HG03521 (cell line): ENCODE results near the gene VMAC.

Experiments used
- ATAC-seq: cut with Tn5 transposase; IDR thresholded peaks from one replicate; pipeline ENCODE4 v1.9.1; 2021; ENCODE audit warnings: mild to moderate bottlenecking, moderate library complexity; ENCODE audit not compliant: unreplicated experiment

VMAC gene

DNA sequence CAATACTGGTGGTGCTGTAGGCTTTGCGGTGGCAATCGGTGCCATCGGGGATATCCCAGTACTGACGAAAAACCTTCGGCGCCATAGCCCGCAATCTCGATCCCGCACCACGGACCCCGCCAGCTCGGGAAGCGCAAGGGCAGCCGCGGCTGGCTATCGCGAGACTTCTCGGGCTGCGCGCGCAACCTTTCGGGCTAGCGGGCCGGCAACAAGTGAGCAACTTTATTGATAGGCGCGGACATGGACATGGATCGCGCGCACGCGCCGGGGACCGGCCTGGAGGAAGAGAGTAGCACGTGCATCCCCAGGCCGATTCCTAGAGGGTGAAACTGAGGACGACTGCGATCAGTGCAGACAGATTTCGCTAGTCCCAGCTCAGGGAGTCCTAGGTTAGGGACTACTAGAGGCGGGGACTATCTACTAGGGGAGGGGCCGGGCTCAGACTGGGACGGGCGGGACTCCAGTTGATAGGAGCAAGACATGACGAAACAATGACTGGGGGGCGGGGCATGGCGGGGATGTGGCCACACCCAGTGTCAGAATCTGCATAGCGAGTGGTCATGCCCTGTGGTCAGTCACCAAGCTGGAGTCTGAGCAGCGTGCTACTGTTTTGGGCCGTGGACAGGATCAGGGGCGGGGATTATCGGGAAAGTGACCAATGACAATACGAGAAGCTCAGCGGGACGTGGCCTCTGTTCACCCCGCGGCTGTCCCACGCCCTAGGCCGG lies 884 bp upstream of the VMAC start, which contains the start of gene NDUFA11:
NDUFA11 (minus strand) TSS at position 167 of the 728 bp plus-strand sequence; CDS start at position 85, 82 bp downstream.
- peak; percentile 24 for ATAC-seq

DNA sequence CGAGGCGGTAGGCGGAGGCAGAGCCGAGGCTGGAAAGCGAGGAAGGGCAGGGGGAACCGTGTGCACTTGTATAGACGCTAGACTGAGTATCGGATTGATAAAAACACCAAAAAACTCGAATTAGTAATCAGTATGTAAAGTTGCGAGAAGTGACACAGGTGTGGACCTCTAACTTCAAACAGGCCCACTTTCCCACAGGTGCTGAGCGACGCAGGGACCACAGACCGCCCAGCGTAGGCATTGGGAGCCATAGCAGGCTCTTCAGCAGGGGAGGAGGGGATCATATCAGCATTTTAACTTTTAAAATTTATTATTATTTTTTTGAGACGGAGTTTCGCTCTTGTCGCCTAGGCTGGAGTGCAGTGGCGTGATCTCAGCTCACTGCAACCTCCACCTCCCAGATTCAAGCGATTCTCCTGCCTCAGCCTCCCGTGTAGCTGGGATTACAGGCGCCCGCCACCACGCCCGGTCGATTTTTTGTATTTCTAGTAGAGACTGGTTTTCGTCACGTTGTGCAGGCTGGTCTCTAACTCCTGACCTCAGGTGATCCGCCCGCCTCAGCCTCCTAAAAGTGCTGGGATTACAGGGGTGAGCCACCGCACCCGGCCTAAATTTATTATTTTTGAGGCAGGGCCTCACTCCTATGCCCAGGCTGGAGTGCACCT lies 574 bp downstream of the VMAC start:
- no peak for ATAC-seq

DNA sequence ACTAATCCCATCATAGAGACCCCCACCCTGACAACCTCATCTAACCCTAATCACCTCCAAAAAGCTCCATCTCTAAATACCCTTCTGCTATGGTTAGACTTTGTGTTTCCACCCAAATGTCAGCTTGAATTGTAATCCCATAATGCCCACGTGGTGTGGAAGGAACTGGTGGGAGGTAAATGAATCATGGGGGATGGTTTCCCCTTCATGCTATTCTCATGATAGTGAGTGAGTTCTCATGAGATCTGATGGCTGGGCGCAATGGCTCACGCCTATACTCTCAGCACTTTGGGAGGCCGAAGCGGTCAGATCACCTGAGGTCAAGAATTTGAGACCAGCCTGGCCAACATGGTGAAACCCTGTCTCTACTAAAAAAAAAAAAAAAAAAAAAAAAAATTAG lies 2.6 kb downstream of the VMAC start:
- ATAC-seq, result no peak

DNA sequence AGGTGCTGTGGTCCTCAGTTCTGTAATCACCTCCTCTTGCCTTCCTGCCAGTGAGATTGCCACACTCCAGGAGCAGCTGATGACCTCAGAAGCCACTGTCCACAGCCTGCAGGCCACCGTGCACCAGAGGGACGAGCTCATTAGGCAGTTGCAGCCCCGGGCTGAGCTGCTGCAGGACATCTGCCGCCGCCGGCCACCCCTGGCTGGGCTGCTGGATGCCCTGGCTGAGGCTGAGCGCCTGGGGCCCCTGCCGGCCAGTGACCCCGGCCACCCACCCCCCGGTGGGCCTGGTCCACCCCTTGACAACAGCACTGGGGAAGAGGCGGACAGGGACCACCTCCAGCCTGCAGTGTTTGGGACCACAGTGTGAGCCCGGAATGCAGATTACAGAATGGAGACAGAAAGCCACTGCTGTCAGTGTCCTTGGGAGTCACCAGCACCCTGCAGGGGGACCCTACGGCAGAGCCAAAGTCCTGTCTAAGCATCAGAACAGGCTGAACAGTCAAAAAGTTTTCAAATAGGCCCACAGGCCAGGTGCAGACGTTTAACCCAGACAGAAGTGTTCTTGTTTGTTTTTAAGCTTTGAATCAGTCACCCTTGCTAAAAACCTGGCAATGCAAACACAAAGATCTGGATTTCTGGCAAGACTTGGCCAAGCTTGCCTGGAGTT lies 4.2 kb downstream of the VMAC start:
- no peak for ATAC-seq

DNA sequence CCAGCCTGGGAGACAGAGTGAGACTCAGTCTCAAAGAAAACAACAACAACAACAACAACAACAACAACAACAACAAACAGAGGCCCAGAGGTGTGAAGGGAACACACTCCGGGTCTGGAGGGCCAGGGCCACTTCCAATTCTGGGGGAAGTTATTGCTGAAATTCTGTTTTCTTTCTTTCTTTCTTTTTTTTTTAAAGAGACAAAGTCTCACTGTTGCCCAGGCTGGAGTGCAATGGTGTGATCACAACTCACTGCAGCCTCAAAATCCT lies 5.9 kb downstream of the VMAC start:
- ATAC-seq, result no peak

DNA sequence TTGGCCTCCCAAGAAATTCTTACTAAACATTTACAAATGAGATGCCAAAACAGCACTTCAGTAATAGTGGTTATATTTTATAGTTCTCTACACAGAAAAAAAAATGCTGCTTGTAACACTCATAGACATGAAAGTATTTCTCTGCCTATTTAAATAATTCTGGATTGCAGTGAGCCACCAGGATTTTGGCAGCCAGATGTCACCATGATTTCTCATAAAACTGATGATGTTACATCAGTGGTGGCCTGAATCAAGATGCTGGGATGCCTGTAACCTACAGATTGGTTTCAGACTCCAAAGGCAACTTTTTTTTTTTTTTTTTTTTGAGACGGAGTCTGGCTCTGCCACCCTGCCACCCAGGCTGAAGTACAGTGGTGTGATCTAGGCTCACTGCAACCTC lies 6.7 kb downstream of the VMAC start:
- ATAC-seq, result no peak

DNA sequence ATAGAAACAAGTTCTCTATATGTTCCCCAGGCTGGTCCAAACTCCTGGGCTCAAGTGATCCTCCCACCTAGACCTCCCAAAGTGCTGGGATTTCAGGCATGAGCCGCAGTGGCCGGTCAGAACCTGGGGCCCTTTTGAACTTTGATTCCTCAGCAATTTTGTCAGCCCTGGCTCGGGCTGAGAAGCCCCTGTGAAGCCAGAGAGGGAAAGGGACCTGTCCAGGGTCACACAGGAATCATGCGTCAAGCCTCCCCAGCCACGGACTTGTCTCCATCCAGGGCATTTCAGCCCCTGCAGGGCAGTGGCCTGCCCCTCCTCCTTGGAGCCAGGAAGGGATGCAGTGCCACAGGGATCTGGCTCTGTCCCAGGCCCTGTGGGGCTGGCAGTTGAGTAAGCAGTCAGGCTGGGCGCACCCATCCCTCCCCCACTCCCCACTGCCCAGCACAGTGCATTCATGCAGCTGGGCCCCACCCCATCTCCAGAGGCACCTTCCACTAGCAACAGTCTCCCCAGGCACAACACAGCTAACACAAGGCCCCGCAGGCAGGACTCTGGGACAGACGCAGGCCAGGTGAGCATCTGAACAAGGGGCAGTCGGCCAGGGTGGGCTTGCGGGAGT lies 9.2 kb downstream of the VMAC start, which contains the start of gene CAPS:
CAPS (plus strand) TSS at position 516 of the 619 bp plus-strand sequence. CDS start 153 bp downstream, outside the sequence.
- no peak for ATAC-seq

DNA sequence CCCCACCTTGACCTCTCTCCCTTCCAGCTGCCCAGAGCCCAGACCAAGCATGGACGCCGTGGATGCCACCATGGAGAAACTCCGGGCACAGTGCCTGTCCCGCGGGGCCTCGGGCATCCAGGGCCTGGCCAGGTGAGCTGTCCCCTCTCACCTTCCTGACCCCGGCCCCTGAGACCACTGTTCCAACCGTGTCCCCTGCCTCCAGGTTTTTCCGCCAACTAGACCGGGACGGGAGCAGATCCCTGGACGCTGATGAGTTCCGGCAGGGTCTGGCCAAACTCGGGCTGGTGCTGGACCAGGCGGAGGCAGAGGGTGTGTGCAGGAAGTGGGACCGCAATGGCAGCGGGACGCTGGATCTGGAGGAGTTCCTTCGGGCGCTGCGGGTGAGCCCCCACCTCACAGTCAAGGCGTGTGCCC lies 9.7 kb downstream of the VMAC start:
- ATAC-seq, result no peak

DNA sequence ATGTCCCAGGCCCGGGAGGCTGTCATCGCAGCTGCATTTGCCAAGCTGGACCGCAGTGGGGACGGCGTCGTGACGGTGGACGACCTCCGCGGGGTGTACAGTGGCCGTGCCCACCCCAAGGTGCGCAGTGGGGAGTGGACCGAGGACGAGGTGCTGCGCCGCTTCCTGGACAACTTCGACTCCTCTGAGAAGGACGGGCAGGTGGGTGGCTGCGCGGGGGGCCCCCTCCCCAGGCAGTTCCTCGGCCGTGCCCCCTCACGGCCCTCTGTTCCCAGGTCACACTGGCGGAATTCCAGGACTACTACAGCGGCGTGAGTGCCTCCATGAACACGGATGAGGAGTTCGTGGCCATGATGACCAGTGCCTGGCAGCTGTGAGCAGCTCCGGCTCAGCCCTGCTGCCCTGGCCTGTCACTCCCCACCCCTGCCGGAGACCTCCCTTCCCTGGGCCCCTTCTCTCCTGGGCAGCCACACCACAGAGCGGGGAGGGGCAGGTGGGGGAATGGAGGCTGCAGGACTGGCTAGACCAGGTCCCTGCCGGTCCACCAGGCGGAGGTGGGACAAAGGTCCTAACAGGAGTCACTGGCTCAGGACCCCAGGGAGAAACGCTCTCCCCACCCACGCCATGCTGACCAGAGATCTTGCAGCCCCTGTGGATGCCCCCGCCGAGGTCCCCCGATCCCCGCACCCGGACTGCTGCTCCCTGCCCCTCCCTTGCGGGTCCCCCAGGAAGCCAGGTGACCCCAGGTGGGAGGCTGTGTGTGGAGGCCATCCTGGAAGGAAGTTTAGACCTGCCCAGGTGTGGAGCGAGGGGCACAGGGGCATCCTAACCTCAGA lies 10.5 kb downstream of the VMAC start:
- ATAC-seq, result no peak

DNA sequence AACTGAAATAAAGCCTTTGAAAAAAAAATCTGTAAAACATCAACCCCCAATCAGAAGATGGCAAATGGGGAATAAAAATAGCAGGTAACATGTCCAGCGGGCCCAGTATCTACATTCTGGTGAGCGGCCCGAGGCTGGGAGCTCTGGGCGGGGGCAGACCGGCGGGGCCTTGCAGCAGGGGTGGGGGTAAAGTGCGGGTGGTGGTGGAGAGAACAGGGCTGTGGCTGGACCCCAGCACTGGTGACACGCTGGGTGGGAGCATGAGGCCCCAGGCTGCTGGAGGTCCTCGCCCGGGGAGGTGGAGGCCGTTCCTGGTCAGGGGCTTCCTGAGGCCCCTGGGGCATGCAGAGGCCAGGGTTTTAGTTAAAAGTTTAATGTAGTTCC lies 11.1 kb downstream of the VMAC start:
- no peak for ATAC-seq

DNA sequence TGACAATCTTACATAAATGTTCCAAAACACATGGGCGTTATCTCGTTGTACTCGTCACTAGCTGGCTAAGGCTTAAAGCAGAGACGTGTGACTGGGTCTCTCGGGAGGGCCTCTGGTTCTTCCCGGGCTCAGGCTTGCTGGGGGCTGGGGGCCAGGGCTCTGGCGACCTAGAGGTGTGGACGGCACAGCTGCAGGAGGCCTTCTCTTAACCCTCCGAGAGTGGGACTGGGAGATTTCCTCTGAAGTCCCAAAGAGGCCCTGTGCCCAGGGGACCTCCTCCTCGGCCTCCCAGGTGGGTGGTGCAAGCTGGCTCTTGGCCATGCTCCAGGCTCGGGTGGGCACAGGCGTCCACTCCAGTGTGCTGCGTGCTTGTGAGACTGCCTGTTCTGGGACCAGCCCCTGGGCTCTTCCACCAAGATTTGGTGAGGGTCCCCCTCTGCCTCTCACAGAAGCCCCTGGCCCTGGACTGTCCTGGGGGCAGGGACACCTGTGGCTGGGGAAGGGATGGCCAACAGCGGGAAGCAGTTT lies 11.6 kb downstream of the VMAC start:
- no peak for ATAC-seq

DNA sequence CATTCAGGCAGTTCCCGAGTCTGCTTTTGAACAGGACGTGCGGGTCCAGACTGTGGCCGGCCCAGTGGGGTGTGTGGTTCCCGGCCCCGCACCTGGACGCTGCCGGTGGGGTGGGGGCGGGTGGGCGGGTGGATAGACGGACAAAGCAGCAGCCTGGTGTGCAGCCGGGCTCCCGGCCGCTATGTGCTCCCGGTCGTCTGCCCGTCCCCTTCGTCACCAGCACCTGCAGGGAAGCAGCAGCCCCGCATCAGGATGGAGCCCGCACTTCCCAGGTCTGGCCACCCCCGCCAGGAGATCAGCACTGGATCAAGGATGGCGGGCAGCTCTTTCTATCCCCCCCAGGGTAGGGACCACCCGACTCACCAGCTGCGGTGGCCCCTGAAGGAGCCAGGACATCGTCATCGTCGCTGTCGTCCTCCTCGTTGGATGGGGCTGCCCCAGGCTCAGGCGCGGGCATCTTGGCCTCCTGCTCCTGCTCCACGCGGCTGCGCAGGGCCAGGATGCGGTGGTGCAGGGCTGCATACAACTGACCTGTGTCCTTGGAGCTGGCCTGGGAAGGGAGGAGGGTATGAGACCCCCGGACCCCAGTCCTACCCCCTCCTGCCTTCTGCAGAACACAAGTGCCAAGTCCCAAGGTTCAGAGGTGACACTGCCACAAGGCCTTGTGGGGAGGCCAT lies 12.9 kb downstream of the VMAC start:
- ATAC-seq, result no peak

DNA sequence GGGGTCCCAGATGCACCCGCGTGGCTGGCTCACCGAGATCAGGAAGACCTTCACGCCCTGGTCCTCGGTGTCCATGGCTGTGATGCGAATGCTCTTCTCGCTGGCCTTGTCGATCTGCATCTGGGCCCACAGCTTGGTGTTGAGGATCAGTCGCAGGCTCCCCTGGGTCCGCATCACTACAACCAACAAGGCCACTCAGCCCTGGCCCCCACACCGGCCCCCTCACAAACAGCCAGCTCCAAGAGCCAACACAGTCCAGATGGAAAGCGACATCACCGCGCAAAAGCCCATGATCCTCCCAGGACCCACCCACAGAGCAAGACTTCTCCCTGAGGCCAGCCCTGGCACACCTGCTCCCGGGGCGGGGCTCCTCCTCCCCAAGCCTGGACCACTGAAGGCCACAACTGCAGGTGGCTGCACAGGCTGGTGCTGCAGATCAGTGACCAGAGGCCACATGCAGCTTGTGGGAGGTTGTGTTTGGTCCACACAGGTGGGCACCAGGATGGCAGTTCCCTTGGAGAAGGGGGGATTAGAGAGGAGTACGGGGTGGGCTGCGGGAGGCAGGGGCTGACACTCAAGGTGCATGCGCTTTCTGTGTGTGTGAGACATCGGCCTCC lies 13.9 kb downstream of the VMAC start:
- ATAC-seq, result no peak

DNA sequence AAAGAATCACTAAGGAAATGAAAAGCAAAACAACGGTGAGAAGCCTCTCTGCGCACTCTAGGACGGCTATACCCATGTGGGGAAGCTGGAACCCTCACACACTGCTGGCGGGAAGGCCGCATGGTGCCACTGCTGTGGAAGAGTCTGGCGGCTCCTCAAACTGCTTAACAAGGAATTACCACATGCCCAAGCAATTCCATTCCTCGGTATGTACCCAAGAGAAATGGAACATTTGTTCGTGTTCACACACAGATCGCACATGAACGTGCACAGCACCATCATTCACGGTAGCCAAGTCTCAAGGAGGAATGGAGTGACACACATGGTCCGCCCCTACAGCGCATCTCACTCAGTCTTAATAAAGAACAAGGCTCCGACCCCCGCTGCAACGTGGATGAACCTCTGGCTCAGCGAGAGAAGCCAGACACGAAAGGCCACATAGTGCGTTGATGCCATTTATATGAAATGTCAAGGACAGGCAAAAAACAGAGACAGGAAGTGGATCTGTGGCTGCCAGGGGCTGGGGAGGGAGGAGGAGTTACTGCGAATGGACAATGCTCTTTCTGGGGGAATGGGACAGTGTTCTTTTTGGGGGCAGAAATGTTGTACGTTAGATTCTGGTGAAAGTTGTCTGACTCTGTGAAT lies 17.0 kb downstream of the VMAC start:
- no peak for ATAC-seq

DNA sequence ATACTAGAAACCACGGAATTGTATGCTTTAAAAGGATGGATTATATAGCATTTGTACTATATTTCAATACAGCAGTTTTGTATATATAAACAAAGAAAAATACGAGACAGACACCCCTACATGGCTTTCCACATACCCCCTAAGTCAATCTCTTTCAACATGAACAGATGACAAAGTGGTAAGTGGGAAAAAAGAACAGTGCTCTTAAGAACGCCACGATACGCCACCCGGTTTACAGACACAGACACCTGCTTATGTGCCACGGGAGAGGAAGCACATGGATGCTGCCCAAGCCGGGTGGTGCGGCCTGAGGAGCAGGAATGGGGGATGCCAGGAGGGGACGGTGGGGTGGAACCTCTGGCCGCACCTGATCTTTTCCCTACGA lies 17.5 kb downstream of the VMAC start:
- no peak for ATAC-seq

DNA sequence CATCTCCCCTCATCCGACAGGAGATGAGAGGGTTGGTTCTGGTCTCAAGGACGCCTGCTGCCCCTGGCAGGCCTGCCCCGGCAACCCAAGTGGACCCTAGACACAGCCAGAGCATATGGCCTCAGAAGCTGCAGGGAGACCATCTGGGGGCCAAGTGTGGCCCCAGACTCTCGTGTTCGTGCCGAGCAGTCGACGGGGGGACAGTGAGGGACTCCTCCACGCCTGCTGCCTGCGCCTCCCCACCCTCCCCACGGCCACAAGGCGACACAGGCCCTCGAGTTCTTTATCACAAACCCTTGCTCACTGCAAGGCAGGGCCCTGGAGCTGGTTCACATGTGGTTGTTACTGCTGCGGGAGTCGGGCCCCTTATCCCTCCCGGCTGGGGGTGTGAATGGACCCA lies 18.7 kb downstream of the VMAC start:
- ATAC-seq, result no peak

DNA sequence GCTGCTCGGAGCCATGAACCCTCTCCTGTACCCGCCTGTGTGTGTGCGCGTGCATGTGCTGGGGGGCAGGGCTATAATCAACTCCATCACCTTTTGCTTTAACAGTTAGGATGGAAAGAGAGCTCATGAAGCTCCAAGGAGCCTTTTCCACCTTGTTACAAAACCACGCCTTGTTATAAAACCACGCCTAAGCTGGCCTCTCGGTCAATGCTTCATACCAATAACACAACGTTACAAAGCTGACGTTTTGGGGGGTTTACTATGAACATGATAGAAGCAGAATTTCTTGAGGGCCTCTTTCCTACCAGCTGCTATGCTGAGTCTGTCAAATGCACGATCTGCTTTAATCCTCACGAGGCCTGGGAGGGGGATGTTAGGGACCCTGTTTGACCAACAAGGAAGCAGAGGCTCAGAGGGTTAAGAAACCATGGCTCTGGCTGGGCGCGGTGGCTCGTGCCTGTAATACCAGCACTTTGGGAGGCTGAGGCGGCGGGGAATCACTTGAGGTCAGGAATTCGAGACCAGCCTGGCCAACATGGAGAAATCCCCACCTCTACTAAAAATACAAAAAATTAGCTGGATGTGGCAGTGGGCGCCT lies 21.3 kb downstream of the VMAC start:
- ATAC-seq, result no peak

DNA sequence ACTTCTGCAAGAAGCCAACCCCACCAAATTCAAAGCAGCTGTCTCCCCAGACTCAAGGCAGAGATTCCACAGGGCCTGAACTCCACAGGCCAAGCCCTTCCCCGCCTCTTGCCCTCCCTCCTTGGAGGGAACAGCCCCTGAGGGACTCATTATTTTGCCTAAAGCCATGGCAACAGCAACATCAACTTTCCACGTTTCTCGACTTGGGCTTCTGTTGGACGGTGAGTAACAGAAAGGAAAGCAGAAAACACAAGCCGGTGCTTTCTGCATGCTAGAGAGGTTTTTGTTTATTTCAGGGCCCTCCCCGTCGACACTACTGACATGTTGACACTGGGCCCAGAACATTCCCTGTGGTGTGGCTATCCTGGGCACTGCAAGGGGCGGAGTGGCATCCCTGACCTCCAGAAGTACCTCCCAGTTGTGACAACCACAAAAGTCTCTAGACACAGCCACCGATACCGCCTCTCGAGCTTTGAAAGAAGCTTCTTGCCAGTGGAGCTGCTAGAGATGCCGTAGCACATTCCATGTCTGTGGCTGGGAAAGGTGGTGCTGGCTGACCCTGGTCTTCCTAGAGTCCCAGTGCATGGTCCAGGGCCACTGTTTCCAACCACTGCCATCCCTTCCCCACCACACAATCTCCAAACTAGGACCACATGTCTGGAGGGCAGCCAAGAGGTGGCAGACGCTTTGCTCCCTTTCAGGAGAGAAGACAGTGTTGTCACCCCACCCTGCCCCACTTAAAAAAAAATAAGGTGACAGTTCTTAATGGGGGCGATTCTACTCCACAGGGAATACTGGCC lies 22.2 kb downstream of the VMAC start:
- no peak for ATAC-seq
